Astrocyte (in vitro differentiated cells and primary cell): ENCODE measurements around the gene ALLC.

Source experiments
- CTCF ChIP-seq: IDR thresholded peaks from 2 replicates; pipeline ENCODE4 v1.5.1; 2011; ENCODE audit warnings: low read depth, mild to moderate bottlenecking, inconsistent platforms, low read length, moderate library complexity; ENCODE audit not compliant: insufficient read depth
- EZH2 ChIP-seq: IDR thresholded peaks from 2 replicates; pipeline ENCODE4 v1.6.1; 2012; ENCODE audit warnings: mild to moderate bottlenecking, low read length, inconsistent platforms; ENCODE audit not compliant: insufficient read depth

- TF ChIP-seq CTCF (no peak), EZH2 (no peak)
These were observed 16.8 kb upstream of the ALLC start for GRCh38 chr2:3641181-3641580.
